ENCODE measurements around the gene SETD6. TPM values are rescaled to one million over a fixed set of nuclear protein-coding genes. Genes with fewer than 3 reads are reported as not detected.

The SETD6 gene
- total and polyA plus RNA-seq, 2 of the 13 experiments (the other 11 are each of a cell fraction or from before 2014, with no cell fraction given): 24.0 to 25.7 TPM

- TF ChIP-seq GATA4 (IDR thresholded peaks at IDR 0.05; ENCODE audit: borderline replicate concordance, low read depth): no peak
- TF ChIP-seq FOXJ3 (CRISPR knock-in tag; IDR thresholded peaks at IDR 0.05; ENCODE audit: borderline replicate concordance): no peak
- no peak for TF ChIP-seq ZFYVE20 (CRISPR knock-in tag; IDR thresholded peaks at IDR 0.05; ENCODE audit: borderline replicate concordance, low read depth)
- no peak for TF ChIP-seq TRIM24 (CRISPR knock-in tag; IDR thresholded peaks at IDR 0.05)
- peak; percentile 11; the same call in 1 of the 2 replicates for TF ChIP-seq NR2C2 (CRISPR knock-in tag; IDR thresholded peaks at IDR 0.05; ENCODE audit: borderline replicate concordance)
- no peak for TF ChIP-seq GFI1 (CRISPR knock-in tag; IDR thresholded peaks at IDR 0.05; ENCODE audit: borderline replicate concordance)
- no peak for TF ChIP-seq ZNF775 (CRISPR knock-in tag; IDR thresholded peaks at IDR 0.05; ENCODE audit: borderline replicate concordance)
- no peak for TF ChIP-seq HNRNPK (IDR thresholded peaks at IDR 0.05; ENCODE audit: low read depth, low read length, poor library complexity, severe bottlenecking)
- TF ChIP-seq ZC3H4 (CRISPR knock-in tag; IDR thresholded peaks at IDR 0.05; ENCODE audit: borderline replicate concordance): no peak
- no peak for TF ChIP-seq CCDC6 (CRISPR knock-in tag; IDR thresholded peaks at IDR 0.05)
- TF ChIP-seq ATF7-NPFF (CRISPR knock-in tag; IDR thresholded peaks at IDR 0.05; ENCODE audit: low read depth): no peak
- no peak for TF ChIP-seq ZFP1 (CRISPR knock-in tag; IDR thresholded peaks at IDR 0.05)
- TF ChIP-seq MTERF4 (CRISPR knock-in tag; IDR thresholded peaks at IDR 0.05): no peak
- no peak; the same call in 1 of the 2 replicates for TF ChIP-seq ZNF431 (CRISPR knock-in tag; IDR thresholded peaks at IDR 0.05; ENCODE audit: borderline replicate concordance, low read depth)
- no peak for TF ChIP-seq ARNT2 (CRISPR knock-in tag; IDR thresholded peaks at IDR 0.05; ENCODE audit: low read depth)
- TF ChIP-seq HBP1 (CRISPR knock-in tag; IDR thresholded peaks at IDR 0.05; ENCODE audit: low read depth): no peak
- peak; percentile 62; the same call in 1 of the 2 replicates for TF ChIP-seq TFDP2 (CRISPR knock-in tag; IDR thresholded peaks at IDR 0.05)
- 0 out of 2 replicates have a peak, but pooled peaks have one; percentile 43 for TF ChIP-seq PHF21A (CRISPR knock-in tag; IDR thresholded peaks at IDR 0.05)
- no peak for TF ChIP-seq ZNF362 (CRISPR knock-in tag; IDR thresholded peaks at IDR 0.05; ENCODE audit: borderline replicate concordance)
- TF ChIP-seq RAD21 (CRISPR knock-in tag; IDR thresholded peaks at IDR 0.05): no peak
- TF ChIP-seq ZGPAT (CRISPR knock-in tag; IDR thresholded peaks at IDR 0.05): peak; percentile 57; the same call in 1 of the 2 replicates
These were observed 13.8 kb upstream of the SETD6 start (continued) for GRCh38 chr16:58501242-58502131.

Measured in HepG2 (cell line).